GM23338 (cell line): ENCODE results near the gene MED13L.

Experiments used
- CREB1 ChIP-seq: fragments of 250-450 bp; sonication (Bioruptor Pico); IDR thresholded peaks from 2 replicates; pipeline ENCODE4 v1.5.0; 2020; ENCODE audit warnings: low read depth, mild to moderate bottlenecking, moderate library complexity
- EZH2 ChIP-seq: fragments of 200-600 bp; sonication (generic); IDR thresholded peaks from one replicate; pipeline ENCODE4 v1.8.0; 2017; ENCODE audit warnings: antibody characterized with exemption, mild to moderate bottlenecking, low read depth; ENCODE audit not compliant: unreplicated experiment
- EZH2phosphoT487 ChIP-seq: fragments of 200-600 bp; sonication (generic); IDR thresholded peaks from one replicate; pipeline ENCODE4 v1.8.1; 2018; ENCODE audit warnings: antibody characterized with exemption; ENCODE audit not compliant: unreplicated experiment
- JUNB ChIP-seq: IDR thresholded peaks from one replicate; pipeline ENCODE4 v1.6.1; 2016; ENCODE audit warnings: antibody characterized with exemption; ENCODE audit not compliant: unreplicated experiment
- POLR2AphosphoS5 ChIP-seq: IDR thresholded peaks from 2 replicates; pipeline ENCODE4 v1.6.1; 2016; ENCODE audit warnings: antibody characterized with exemption, low read depth
- ZNF331 ChIP-seq: fragments of 250-450 bp; sonication (Bioruptor Pico); IDR thresholded peaks from 2 replicates; pipeline ENCODE4 v1.5.0; 2020; ENCODE audit warnings: low read depth, mild to moderate bottlenecking, moderate library complexity
- TF ChIP-seq, protein P1 (sequence below), 2 experiments: fragments of 200-600 bp in 1 of 2; sonication (generic) in 1 of 2; conservative IDR thresholded peaks; 2 replicates each; pipeline versions ENCODE4 v1.5.1 to v1.6.1; 2016 to 2017; ENCODE audit warnings: antibody characterized with exemption in 2 of 2, low read depth in 2 of 2, mild to moderate bottlenecking in 2 of 2, moderate library complexity in 1 of 2
- TF ChIP-seq, protein P2 (sequence below): IDR thresholded peaks from one replicate; pipeline ENCODE4 v1.6.1; 2018; ENCODE audit warnings: antibody characterized with exemption; ENCODE audit not compliant: unreplicated experiment

DNA sequence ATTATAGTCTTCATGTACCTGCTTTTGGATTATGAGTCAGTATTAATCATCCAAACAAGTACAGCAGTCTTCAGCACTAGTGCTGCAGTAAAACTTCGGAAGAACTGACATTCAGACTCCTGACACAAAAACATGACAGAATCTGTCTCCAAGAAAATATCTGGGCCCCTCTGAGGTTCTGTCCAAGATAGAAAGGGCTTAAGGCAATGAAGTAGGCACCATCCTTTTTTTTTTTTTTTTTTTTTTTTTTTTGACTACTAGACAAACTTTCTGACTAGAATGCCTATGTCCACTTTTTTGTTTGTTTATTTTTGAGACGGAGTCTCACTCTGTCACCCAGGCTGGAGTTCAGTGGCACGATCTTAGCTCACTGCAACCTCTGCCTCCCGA is 112.5 kb downstream of the MED13L start:
- TF ChIP-seq EZH2 (no peak), ZNF331 (CRISPR knock-in tag) (no peak), EZH2phosphoT487 (no peak), JUNB (no peak), POLR2AphosphoS5 (no peak), CREB1 (CRISPR knock-in tag) (no peak)
- TF ChIP-seq, protein P1, sequence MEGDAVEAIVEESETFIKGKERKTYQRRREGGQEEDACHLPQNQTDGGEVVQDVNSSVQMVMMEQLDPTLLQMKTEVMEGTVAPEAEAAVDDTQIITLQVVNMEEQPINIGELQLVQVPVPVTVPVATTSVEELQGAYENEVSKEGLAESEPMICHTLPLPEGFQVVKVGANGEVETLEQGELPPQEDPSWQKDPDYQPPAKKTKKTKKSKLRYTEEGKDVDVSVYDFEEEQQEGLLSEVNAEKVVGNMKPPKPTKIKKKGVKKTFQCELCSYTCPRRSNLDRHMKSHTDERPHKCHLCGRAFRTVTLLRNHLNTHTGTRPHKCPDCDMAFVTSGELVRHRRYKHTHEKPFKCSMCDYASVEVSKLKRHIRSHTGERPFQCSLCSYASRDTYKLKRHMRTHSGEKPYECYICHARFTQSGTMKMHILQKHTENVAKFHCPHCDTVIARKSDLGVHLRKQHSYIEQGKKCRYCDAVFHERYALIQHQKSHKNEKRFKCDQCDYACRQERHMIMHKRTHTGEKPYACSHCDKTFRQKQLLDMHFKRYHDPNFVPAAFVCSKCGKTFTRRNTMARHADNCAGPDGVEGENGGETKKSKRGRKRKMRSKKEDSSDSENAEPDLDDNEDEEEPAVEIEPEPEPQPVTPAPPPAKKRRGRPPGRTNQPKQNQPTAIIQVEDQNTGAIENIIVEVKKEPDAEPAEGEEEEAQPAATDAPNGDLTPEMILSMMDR (conservative IDR thresholded peaks at IDR 0.05; ENCODE audit: low read depth in 2 of 2) = no peak
- TF ChIP-seq, protein P2, sequence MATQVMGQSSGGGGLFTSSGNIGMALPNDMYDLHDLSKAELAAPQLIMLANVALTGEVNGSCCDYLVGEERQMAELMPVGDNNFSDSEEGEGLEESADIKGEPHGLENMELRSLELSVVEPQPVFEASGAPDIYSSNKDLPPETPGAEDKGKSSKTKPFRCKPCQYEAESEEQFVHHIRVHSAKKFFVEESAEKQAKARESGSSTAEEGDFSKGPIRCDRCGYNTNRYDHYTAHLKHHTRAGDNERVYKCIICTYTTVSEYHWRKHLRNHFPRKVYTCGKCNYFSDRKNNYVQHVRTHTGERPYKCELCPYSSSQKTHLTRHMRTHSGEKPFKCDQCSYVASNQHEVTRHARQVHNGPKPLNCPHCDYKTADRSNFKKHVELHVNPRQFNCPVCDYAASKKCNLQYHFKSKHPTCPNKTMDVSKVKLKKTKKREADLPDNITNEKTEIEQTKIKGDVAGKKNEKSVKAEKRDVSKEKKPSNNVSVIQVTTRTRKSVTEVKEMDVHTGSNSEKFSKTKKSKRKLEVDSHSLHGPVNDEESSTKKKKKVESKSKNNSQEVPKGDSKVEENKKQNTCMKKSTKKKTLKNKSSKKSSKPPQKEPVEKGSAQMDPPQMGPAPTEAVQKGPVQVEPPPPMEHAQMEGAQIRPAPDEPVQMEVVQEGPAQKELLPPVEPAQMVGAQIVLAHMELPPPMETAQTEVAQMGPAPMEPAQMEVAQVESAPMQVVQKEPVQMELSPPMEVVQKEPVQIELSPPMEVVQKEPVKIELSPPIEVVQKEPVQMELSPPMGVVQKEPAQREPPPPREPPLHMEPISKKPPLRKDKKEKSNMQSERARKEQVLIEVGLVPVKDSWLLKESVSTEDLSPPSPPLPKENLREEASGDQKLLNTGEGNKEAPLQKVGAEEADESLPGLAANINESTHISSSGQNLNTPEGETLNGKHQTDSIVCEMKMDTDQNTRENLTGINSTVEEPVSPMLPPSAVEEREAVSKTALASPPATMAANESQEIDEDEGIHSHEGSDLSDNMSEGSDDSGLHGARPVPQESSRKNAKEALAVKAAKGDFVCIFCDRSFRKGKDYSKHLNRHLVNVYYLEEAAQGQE = no peak
